ENCODE measurements around the gene HERC2. TPM values are rescaled to one million over a fixed set of nuclear protein-coding genes. Genes with fewer than 3 reads are reported as not detected.
"Not testable (repeated sequence)": the region's sequence is repeated elsewhere in the genome, so short reads cannot be mapped to it uniquely, and the experiment has no call there.

Gene HERC2
- total and polyA plus RNA-seq, 12 donors: 24.4 to 77.0 (median 60.3) TPM

DNA sequence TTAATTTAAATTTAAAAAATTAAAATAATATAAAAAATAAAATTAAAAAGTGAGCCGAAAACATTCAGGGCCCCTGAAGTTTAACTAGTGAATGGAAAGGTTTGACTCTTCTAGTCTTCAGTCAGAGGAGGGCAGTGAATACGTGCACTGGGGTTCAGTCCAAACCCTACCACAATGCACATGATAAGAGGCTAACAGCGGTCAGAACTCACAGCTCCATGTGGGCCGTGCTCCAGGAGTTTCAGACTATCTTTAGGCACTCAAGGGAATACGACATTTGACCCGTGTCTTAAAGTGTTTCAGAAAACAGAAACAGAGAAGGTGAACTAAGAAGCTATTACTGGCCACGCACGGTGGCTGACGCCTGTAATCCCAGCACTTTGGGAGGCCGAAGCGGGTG lies 11.5 kb downstream of the HERC2 start:
- DNase-seq (peak; percentile 16 to 25), ATAC-seq (peak in 7 of 8 donors; percentile 75 to 97 (median 96))
- TF ChIP-seq, protein P1, sequence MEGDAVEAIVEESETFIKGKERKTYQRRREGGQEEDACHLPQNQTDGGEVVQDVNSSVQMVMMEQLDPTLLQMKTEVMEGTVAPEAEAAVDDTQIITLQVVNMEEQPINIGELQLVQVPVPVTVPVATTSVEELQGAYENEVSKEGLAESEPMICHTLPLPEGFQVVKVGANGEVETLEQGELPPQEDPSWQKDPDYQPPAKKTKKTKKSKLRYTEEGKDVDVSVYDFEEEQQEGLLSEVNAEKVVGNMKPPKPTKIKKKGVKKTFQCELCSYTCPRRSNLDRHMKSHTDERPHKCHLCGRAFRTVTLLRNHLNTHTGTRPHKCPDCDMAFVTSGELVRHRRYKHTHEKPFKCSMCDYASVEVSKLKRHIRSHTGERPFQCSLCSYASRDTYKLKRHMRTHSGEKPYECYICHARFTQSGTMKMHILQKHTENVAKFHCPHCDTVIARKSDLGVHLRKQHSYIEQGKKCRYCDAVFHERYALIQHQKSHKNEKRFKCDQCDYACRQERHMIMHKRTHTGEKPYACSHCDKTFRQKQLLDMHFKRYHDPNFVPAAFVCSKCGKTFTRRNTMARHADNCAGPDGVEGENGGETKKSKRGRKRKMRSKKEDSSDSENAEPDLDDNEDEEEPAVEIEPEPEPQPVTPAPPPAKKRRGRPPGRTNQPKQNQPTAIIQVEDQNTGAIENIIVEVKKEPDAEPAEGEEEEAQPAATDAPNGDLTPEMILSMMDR (IDR thresholded peaks at IDR 0.05): peak in 3 of 9 donors; percentile 14 to 26 (median 18)
- H3K27me3 ChIP-seq; intact Hi-C loops (cut with DNase I); H3K4me3 ChIP-seq: not testable (repeated sequence)
- Histone ChIP-seq H3K27ac (peak overlapping the region in 1 of 10 donors; percentile 34), H3K4me1 (peaks cover 0 to 11% (median 0%) of the 10 kb centered on the region in 9 donors), H3K9me3 (peaks cover 0 to 30% (median 0%) of the 10 kb centered on the region in 11 donors), H3K36me3 (peaks cover 0 to 52% (median 6%) of the 10 kb centered on the region in 9 donors)
- WGBS, 2 donors: 50 to 78% methylated on average over 10 to 11 of the region's 11 CpGs

DNA sequence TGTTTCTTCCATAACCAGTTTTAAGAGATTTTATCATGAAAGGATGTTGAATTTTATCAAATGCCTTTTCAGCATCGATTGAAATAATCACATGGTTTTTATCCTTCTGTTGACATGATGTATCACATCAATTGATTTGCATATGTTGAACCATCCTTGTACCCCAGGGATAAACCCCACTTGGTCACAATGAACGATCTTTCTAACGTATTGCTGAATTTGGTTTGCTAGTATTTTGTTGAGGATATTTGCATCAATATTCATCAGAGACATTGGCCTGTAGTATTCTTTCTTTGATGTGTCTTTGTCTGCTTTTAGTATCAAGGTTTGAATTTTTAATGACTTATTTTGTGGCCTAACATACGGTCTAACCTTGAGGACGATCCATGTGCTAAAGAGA lies 13.3 kb downstream of the HERC2 start:
- 99% methylated on average over 5 of the region's 5 CpGs for WGBS, 2 donors
- H3K4me1 ChIP-seq; ATAC-seq; H3K27me3 ChIP-seq; DNase-seq; H3K4me3 ChIP-seq; H3K27ac ChIP-seq; intact Hi-C loops (cut with DNase I): not testable (repeated sequence)
- peaks cover 0 to 30% (median 0%) of the 10 kb centered on the region in 11 donors for H3K9me3 ChIP-seq
- peaks cover 0 to 35% (median 1%) of the 10 kb centered on the region in 9 donors for H3K36me3 ChIP-seq

DNA sequence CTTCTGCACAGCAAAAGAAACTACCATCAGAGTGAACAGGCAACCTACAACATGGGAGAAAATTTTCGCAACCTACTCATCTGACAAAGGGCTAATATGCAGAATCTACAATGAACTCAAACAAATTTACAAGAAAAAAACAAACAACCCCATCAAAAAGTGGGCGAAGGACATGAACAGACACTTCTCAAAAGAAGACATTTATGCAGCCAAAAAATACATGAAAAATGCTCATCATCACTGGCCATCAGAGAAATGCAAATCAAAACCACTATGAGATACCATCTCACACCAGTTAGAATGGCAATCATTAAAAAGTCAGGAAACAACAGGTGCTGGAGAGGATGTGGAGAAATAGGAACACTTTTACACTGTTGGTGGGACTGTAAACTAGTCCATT lies 16.3 kb downstream of the HERC2 start:
- H3K27me3 ChIP-seq; H3K27ac ChIP-seq; DNase-seq; ATAC-seq; H3K4me1 ChIP-seq; intact Hi-C loops (cut with DNase I); H3K4me3 ChIP-seq: not testable (repeated sequence)
- Histone ChIP-seq H3K9me3 (peaks cover 0 to 30% (median 0%) of the 10 kb centered on the region in 11 donors), H3K36me3 (peaks cover 0 to 24% (median 0%) of the 10 kb centered on the region in 9 donors)
- whole genome bisulfite sequencing, 2 donors: 100% methylated on average over 1 to 2 of the region's 2 CpGs

DNA sequence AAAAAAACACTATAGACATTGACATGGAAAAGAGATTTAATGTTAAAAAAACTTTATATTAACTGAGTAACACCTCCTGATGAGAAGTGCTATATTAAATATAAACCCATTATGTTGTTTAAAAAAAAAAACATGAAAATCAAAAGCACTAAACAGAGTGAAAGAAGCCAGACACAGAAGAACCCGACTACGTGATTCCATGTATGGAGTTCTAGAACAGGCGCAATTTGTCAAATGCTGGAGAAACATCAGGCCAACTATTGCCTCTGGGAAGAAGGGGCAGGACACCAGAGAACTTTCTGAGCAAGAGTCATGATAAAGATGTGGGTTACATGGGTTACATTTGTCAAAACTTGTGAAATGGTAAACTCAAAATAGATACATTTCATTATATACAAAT lies 24.5 kb downstream of the HERC2 start:
- H3K36me3 ChIP-seq: peaks cover 0 to 12% (median 1%) of the 10 kb centered on the region in 9 donors
- H3K27ac ChIP-seq; H3K27me3 ChIP-seq; DNase-seq; intact Hi-C loops (cut with DNase I); H3K4me1 ChIP-seq; H3K4me3 ChIP-seq; ATAC-seq; H3K9me3 ChIP-seq: not testable (repeated sequence)
- 94 to 97% methylated on average over 3 of the region's 3 CpGs for WGBS, 2 donors

DNA sequence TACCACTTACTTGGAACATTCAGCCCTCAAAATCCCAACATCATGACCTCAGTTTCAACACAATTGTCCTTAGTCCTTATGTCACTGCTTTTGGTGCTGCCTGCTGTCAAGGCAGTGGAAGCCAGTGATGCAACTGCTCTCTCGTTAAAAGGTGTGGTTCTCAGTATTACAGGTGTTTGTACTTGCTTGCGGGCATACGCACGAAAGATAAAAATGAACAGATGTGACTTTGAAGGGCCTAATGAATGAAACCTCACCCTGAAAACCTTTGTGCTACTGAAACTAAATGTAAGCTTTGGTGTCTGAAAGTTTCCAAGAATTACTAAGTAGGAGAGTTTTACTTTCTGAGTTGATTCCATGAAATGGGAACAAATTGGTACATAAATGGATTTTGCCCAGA lies 25.2 kb downstream of the HERC2 start:
- H3K4me3 ChIP-seq; H3K27ac ChIP-seq; ATAC-seq; H3K4me1 ChIP-seq; H3K27me3 ChIP-seq; intact Hi-C loops (cut with DNase I); H3K9me3 ChIP-seq; DNase-seq: not testable (repeated sequence)
- WGBS, 2 donors: 88 to 94% methylated on average over 4 of the region's 4 CpGs
- peaks cover 0 to 18% (median 5%) of the 10 kb centered on the region in 9 donors for H3K36me3 ChIP-seq

DNA sequence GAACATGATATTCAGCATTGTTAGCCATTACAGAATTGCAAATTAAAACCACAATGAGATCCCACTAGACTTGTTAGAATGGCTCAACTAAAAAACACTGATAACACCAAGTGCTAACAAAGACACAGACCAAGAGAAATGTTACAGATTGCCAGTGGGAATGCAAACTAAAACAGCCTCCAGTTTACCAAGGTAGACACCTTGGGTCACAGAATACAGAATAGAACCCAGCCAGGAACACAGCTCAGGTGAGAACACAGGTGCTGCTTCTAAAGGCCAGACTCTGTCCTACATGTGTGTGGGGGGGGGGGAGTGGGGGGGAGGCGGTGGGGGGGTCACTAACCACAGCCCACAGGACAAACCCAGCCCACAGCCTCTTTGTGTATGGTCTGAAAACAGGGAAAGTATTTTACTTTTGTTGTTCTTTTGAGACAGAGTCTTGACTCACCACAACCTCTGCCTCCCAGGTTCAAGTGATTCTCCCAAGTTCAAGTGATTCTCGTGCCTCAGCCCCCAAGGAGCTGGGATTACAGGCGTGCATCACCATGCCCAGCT lies 26.9 kb downstream of the HERC2 start:
- 79 to 80% methylated on average over 3 of the region's 3 CpGs for WGBS, 2 donors
- ATAC-seq; intact Hi-C loops (cut with DNase I); DNase-seq; H3K9me3 ChIP-seq; H3K4me1 ChIP-seq; H3K4me3 ChIP-seq; H3K27me3 ChIP-seq: not testable (repeated sequence)
- Histone ChIP-seq H3K27ac (peak overlapping the region in 2 of 10 donors; percentile 10 to 55), H3K36me3 (peaks cover 0 to 35% (median 11%) of the 10 kb centered on the region in 9 donors)

DNA sequence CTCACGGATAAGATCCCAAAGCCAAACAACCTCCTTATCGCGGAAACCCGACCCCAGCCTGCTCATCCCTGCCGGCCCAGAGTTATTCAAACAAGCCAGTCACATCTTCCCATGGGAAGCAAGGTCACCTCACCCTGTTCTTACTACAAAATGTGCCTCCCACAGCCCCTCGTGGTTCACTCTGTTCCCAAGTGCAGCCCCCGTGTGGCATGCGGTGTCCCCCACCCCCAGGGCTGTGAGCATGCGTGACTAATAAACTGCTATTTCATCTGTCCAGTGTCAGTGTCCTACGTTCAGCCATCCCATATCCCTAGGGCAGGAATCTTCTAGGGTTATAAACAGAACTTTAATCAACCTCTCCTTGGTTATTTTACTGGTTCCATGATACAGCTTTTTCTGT lies 27.4 kb downstream of the HERC2 start:
- intact Hi-C loops (cut with DNase I): not testable (repeated sequence)
- peak overlapping the region in 1 of 10 donors; percentile 35 for H3K27ac ChIP-seq
- DNase-seq: peak in 1 of 2 donors; percentile 26

More for the DNA sequence above, 27.4 kb downstream of the HERC2 start:
- H3K4me3 ChIP-seq, H3K9me3 ChIP-seq, ATAC-seq, H3K4me1 ChIP-seq, H3K27me3 ChIP-seq: not testable (repeated sequence)
- peaks cover 0 to 41% (median 11%) of the 10 kb centered on the region in 9 donors for H3K36me3 ChIP-seq
- 35 to 51% methylated on average over 7 to 8 of the region's 10 CpGs for WGBS, 2 donors

Measured in heart right ventricle (tissue), 16 donors.